ENCODE data around the gene FRMD4A. TPM values are rescaled to one million over a fixed set of nuclear protein-coding genes. Genes with fewer than 3 reads are reported as not detected.

FRMD4A gene
- total and polyA plus RNA-seq, 3 donors from 2014 or later = 15.0 to 20.8 (median 18.7) TPM

DNA sequence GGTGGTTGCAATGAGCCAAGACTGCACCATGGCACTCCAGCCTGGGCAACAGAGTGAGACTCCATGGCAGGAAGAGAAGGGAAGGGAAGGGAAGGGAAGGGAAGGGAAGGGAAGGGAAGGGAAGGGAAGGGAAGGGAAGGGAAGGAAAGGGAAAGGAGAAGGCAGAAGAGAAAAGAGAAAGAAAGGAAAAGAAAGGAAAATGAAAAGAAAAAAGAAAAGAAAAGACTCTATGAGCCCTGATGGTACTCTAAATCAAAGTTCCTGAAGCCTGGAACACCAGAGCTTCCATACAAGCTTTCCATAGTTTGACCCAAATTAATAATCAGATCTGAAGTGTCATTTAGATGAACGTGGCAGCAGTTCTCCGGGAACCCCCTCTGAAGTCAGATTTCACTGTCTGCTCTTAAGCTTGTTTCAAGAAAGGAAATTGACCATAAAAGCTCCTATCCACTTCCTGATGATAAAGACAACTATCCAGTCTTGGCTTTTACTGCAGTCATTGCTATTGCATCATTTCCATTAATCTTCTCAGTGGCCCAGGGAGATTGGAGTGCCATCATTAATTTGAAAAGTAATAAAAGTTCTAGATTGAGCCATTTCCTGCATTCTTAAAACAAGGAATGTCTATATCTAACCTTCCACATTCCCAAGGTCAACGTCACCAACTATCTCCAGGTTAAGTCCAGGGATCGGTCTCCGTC is 44.2 kb upstream of the FRMD4A start:
- no peak for DNase-seq
- no peak overlapping the region for H3K4me3 ChIP-seq
- WGBS, 2 donors = 64 to 78% methylated on average over 5 of the region's 5 CpGs
- H3K27ac ChIP-seq = no peak overlapping the region
- TF ChIP-seq, protein P1, sequence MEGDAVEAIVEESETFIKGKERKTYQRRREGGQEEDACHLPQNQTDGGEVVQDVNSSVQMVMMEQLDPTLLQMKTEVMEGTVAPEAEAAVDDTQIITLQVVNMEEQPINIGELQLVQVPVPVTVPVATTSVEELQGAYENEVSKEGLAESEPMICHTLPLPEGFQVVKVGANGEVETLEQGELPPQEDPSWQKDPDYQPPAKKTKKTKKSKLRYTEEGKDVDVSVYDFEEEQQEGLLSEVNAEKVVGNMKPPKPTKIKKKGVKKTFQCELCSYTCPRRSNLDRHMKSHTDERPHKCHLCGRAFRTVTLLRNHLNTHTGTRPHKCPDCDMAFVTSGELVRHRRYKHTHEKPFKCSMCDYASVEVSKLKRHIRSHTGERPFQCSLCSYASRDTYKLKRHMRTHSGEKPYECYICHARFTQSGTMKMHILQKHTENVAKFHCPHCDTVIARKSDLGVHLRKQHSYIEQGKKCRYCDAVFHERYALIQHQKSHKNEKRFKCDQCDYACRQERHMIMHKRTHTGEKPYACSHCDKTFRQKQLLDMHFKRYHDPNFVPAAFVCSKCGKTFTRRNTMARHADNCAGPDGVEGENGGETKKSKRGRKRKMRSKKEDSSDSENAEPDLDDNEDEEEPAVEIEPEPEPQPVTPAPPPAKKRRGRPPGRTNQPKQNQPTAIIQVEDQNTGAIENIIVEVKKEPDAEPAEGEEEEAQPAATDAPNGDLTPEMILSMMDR (IDR thresholded peaks at IDR 0.05) = no peak
- TF ChIP-seq POLR2A (IDR thresholded peaks at IDR 0.05) = no peak
- H3K4me1 ChIP-seq = peaks cover 6% of the 10 kb centered on the region
- intact Hi-C loops (cut with DNase I; ENCODE audit: low total_unique reads) = no loop called here
- H3K36me3 ChIP-seq (ENCODE audit: low read depth, missing control alignments) = no peaks in the 10 kb centered on the region
- H3K27me3 ChIP-seq = no peaks in the 10 kb centered on the region
- no peaks in the 10 kb centered on the region for H3K9me3 ChIP-seq

DNA sequence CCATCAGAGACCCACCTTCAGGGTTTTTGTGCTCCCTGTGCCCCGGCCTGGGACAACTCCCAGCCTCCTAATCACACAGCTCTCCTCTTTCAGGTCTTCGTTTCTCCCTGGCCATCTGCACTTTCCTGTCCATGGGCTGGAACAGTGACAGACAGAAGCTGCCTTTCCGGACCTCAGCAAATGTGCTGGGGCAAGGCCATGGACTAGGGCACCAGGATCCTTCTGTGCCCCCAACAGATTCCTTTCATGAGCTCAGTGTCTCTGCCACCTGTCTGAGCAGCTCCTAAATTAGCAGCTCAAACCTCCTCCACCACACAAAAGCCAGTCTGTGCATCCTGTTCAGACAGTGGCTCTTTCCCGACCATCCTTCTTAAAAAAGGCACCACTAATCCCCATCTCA is 41.9 kb upstream of the FRMD4A start:
- 77 to 82% methylated on average over 4 of the region's 4 CpGs for WGBS, 2 donors
- TF ChIP-seq, protein P1 (IDR thresholded peaks at IDR 0.05) = no peak
- no peak for TF ChIP-seq POLR2A (IDR thresholded peaks at IDR 0.05)
- no peak overlapping the region for H3K27ac ChIP-seq
- H3K4me1 ChIP-seq = no peaks in the 10 kb centered on the region
- H3K9me3 ChIP-seq = no peaks in the 10 kb centered on the region
- no peaks in the 10 kb centered on the region for H3K27me3 ChIP-seq
- no peak for DNase-seq
- H3K36me3 ChIP-seq (ENCODE audit: low read depth, missing control alignments) = no peaks in the 10 kb centered on the region
- intact Hi-C loops (cut with DNase I; ENCODE audit: low total_unique reads) = no loop called here
- H3K4me3 ChIP-seq = no peak overlapping the region

DNA sequence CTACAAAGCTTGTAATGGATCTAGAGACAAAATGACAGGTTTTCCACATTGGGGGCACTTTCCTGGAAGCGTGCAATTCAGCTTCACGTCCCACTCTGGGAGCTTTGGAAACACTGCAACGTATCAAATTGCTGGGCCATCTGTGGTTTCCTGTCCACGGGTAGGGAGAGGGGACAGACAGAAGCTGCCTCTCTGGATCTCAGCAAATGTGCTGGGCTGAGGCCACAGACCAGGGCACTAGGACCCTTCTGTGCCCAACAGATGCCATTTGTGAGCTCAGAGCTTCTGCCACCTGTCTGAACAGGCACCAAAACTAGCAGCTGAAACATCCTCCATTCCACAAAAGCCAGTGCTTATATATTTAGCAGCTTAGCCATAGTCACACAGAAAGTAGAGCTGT is 40.9 kb upstream of the FRMD4A start:
- WGBS, 2 donors = 73 to 86% methylated on average over 4 of the region's 4 CpGs
- DNase-seq = no peak
- TF ChIP-seq, protein P1 (IDR thresholded peaks at IDR 0.05) = no peak
- TF ChIP-seq POLR2A (IDR thresholded peaks at IDR 0.05) = no peak

DNA sequence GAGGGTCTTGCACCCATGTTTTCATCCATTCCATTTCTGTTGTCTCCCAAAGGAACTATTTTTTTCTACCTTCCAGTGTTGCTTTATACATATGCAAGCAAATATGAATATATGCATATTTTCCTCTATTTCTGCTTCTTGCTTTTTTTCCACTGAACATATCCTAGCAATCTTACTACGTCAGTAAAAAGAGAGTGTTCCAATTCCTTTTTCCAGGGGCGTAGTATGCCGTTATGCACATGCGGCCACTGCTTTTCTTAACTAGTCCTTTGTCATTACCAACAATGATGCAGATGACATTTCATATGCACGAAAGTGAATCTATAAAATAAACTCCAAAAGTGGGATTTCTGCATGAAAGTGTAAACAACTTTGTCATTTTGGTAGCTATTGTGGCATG is 40.2 kb upstream of the FRMD4A start:
- TF ChIP-seq, protein P1 (IDR thresholded peaks at IDR 0.05) = no peak
- no peak for TF ChIP-seq POLR2A (IDR thresholded peaks at IDR 0.05)
- Histone ChIP-seq H3K27ac (no peak overlapping the region), H3K36me3 (ENCODE audit: low read depth, missing control alignments) (no peaks in the 10 kb centered on the region), H3K9me3 (no peaks in the 10 kb centered on the region), H3K4me1 (no peaks in the 10 kb centered on the region), H3K27me3 (no peaks in the 10 kb centered on the region), H3K4me3 (no peak overlapping the region)
- DNase-seq = no peak
- WGBS, 2 donors = 91 to 93% methylated on average over 5 of the region's 5 CpGs
- intact Hi-C loops (cut with DNase I; ENCODE audit: low total_unique reads) = no loop called here

More for the DNA sequence above, 40.9 kb upstream of the FRMD4A start:
- Histone ChIP-seq H3K9me3 (no peaks in the 10 kb centered on the region), H3K27ac (no peak overlapping the region), H3K27me3 (no peaks in the 10 kb centered on the region), H3K4me1 (no peaks in the 10 kb centered on the region), H3K4me3 (no peak overlapping the region), H3K36me3 (ENCODE audit: low read depth, missing control alignments) (no peaks in the 10 kb centered on the region)
- intact Hi-C loops (cut with DNase I; ENCODE audit: low total_unique reads) = no loop called here

DNA sequence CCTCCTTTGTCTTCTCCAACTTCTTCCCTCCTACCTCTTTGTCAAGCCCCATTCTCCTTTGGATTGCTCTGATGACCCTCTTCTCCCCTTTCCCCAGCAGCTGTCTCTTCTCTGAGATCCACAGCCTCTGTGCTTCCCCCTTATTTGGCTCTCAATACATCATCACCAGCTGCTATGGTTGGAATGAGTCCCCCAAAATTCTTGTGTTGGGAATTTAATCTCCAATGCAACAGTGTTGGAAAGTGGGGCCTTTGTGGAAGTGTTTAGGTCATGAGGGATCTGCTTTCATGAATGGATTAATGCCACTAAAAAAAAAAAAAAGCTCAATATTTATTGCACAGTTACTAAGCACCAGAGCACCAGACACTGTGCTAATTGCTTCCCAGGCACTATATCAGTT is 39.2 kb upstream of the FRMD4A start:
- Histone ChIP-seq H3K4me3 (no peak overlapping the region), H3K27ac (no peak overlapping the region), H3K9me3 (no peaks in the 10 kb centered on the region), H3K4me1 (no peaks in the 10 kb centered on the region), H3K27me3 (no peaks in the 10 kb centered on the region), H3K36me3 (ENCODE audit: low read depth, missing control alignments) (no peaks in the 10 kb centered on the region)
- intact Hi-C loops (cut with DNase I; ENCODE audit: low total_unique reads) = no loop called here
- no peak for TF ChIP-seq POLR2A (IDR thresholded peaks at IDR 0.05)
- no peak for DNase-seq

All from testis (tissue), 3 donors.